ENCODE measurements around the gene DPYD.

GRCh38 chr1:97414682-97415312 is 506.0 kb downstream of the DPYD start:
- no peak for TF ChIP-seq SPI1 (IDR thresholded peaks at IDR 0.05; ENCODE audit: low read depth, low read length)
- TF ChIP-seq POLR2AphosphoS5 (IDR thresholded peaks at IDR 0.05; ENCODE audit: low read depth, low read length) = no peak
- no peak for TF ChIP-seq POLR2A (IDR thresholded peaks at IDR 0.05; ENCODE audit: low read depth, low read length)
- TF ChIP-seq TAF1 (IDR thresholded peaks at IDR 0.05; ENCODE audit: low read depth, low read length) = no peak
- no peak for TF ChIP-seq PAX5 (IDR thresholded peaks at IDR 0.05; ENCODE audit: insufficient read depth, low read length, severe bottlenecking)
